ENCODE data around the gene IFIT2.

DNA sequence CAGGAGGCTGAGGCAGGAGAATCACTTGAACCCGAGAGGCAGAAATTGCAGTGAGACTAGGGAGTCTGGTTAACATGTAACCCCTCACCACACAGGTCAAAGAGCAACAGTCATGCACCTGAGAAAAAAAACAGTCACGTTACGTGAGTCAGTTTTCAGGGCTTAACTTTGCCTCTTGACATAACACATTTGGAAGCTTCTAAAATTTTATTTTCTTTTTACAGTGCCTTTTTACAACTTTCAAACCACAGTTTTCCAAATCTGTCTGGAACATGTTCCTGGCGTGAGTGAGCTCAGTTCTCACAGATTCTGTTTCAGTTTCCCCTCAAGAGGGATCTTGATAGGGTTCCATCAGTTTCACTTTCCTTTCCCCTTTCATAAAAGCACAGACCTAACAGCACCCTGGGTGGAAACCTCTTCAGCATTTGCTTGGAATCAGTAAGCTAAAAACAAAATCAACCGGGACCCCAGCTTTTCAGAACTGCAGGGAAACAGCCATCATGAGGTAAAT, 30.3 kb downstream of the IFIT2 start:
- TF ChIP-seq CTCF (conservative IDR thresholded peaks at IDR 0.05) (no peak), ZFX (IDR thresholded peaks at IDR 0.05) (no peak)

Data from C4-2B (cell line).